Thymus (tissue), 14 donors: Measurements from ENCODE around the gene CH25H. TPM values are rescaled to one million over a fixed set of nuclear protein-coding genes. Genes with fewer than 3 reads are reported as not detected.
"Not testable (repeated sequence)": the region's sequence is repeated elsewhere in the genome, so short reads cannot be mapped to it uniquely, and the experiment has no call there.

Experiments used
- DNase-seq, 9 donors: peaks; one replicate each; pipeline ENCODE4 v3.0.0-alpha.2; 2013; ENCODE audit warnings: low spot score in 9 of 9, low read depth in 6 of 9, missing footprints in 1 of 9
- H3K27ac ChIP-seq, 2 donors: one replicate each; pipeline ENCODE4 v1.5.1; 2013; ENCODE audit warnings: control low read depth in 1 of 2, low read depth in 1 of 2, low read length in 1 of 2, mild to moderate bottlenecking in 1 of 2, moderate library complexity in 1 of 2
- H3K27me3 ChIP-seq, 2 donors: one replicate each; pipeline ENCODE4 v1.5.1; 2013; ENCODE audit warnings: low read length in 1 of 2; ENCODE audit not compliant: control insufficient read depth in 2 of 2, insufficient read depth in 1 of 2
- H3K36me3 ChIP-seq, 2 donors: one replicate each; pipeline ENCODE4 v1.5.1; 2013; ENCODE audit warnings: low read length in 1 of 2, mild to moderate bottlenecking in 1 of 2, moderate library complexity in 1 of 2; ENCODE audit not compliant: control insufficient read depth in 2 of 2, insufficient read depth in 2 of 2
- H3K4me1 ChIP-seq, 2 donors: one replicate each; pipeline ENCODE4 v1.5.1; 2013; ENCODE audit warnings: low read length in 2 of 2; ENCODE audit not compliant: control insufficient read depth in 2 of 2, insufficient read depth in 2 of 2
- H3K4me3 ChIP-seq, 2 donors: one replicate each; pipeline ENCODE4 v1.5.1; 2013; ENCODE audit warnings: low read length in 2 of 2, control low read depth in 1 of 2, mild to moderate bottlenecking in 1 of 2
- H3K9me3 ChIP-seq, 2 donors: one replicate each; pipeline ENCODE4 v1.5.1; 2013; ENCODE audit warnings: low read length in 1 of 2, mild to moderate bottlenecking in 1 of 2; ENCODE audit not compliant: control insufficient read depth in 2 of 2, insufficient read depth in 1 of 2
- WGBS: extraction: QIAGEN DNeasy Blood & Tissue Kit; methylation state at CpG from one replicate; pipeline ENCODE4 v1.1.7; 2013; 5-methylcytosine and 5-hydroxymethylcytosine counted together
- long read RNA-seq, 10 donors: transcript quantifications; one replicate each; lab custom pipeline, GENCODE V29; 2026
- polyA plus RNA-seq: library from polyadenylated mRNA; stranded (reverse); fragments of 200-250 nt; gene quantifications from one replicate; pipeline ENCODE4 v1.2.3, GENCODE V29; 2013
- total RNA-seq: library from RNA; stranded (reverse); fragments of 120-200 nt; gene quantifications from one replicate; pipeline ENCODE4 v1.2.4, GENCODE V29; 2013
- donor health status: healthy.

CH25H gene
- total RNA-seq (8.5 TPM), polyA plus RNA-seq (23.8 TPM)
- long read RNA-seq, donor 1, partial matches to known transcripts: 0 of 1 reads
- long read RNA-seq, donor 1, other reads (novel, unspliced or antisense): 0 of 1 reads
- long read RNA-seq, donor 2: 0 reads
- long read RNA-seq, donor 3, partial matches to known transcripts: 0 of 4 reads
- long read RNA-seq, donor 3, other reads (novel, unspliced or antisense): 0 of 4 reads
- long read RNA-seq, donor 4, partial matches to known transcripts: 0 of 4 reads
- long read RNA-seq, donor 4, other reads (novel, unspliced or antisense): 0 of 4 reads
- long read RNA-seq, donor 5, transcript CH25H-201 (1 exons, 1,686 nt): major isoform, 16 of 16 reads
- long read RNA-seq, donor 5, partial matches to known transcripts: 0 of 16 reads
- long read RNA-seq, donor 5, other reads (novel, unspliced or antisense): 0 of 16 reads
- long read RNA-seq, donor 6, transcript CH25H-201 (1 exons, 1,686 nt): major isoform, 5 of 5 reads
- long read RNA-seq, donor 6, partial matches to known transcripts: 0 of 5 reads
- long read RNA-seq, donor 6, other reads (novel, unspliced or antisense): 0 of 5 reads
- long read RNA-seq, donor 7, transcript CH25H-201 (1 exons, 1,686 nt): major isoform, 8 of 8 reads
- long read RNA-seq, donor 7, partial matches to known transcripts: 0 of 8 reads
- long read RNA-seq, donor 7, other reads (novel, unspliced or antisense): 0 of 8 reads
- long read RNA-seq, donor 8, partial matches to known transcripts: 0 of 2 reads
- long read RNA-seq, donor 8, other reads (novel, unspliced or antisense): 0 of 2 reads
- long read RNA-seq, donor 9, partial matches to known transcripts: 0 of 3 reads
- long read RNA-seq, donor 9, other reads (novel, unspliced or antisense): 0 of 3 reads
- long read RNA-seq, donor 10, transcript CH25H-201 (1 exons, 1,686 nt): major isoform, 7 of 7 reads
- long read RNA-seq, donor 10, partial matches to known transcripts: 0 of 7 reads
- long read RNA-seq, donor 10, other reads (novel, unspliced or antisense): 0 of 7 reads

GRCh38 chr10:89207181-89207800, at the start of gene CH25H:
TSS of gene CH25H (minus strand) at chr10:89207317. CDS start at chr10:89207292, 25 bp downstream.
- Histone ChIP-seq H3K36me3 (no peaks in the 10 kb centered on the region), H3K27ac (peak within 1 kb of the TSS; percentile 16 to 72), H3K4me1 (peaks cover 10 to 25% of the 10 kb centered on the region in 2 donors), H3K27me3 (peaks cover 12 to 66% of the 10 kb centered on the region in 2 donors), H3K4me3 (peak within 1 kb of the TSS; percentile 37 to 55), H3K9me3 (no peaks in the 10 kb centered on the region)
- DNase-seq: peak in 5 of 9 donors; percentile 20 to 59 (median 27)
- WGBS: under 1% methylated on average over 28 of the region's 28 CpGs

- Histone ChIP-seq H3K4me1 (peaks cover 0 to 5% of the 10 kb centered on the region in 2 donors), H3K27ac (no peak overlapping the region), H3K4me3 (no peak overlapping the region), H3K9me3 (peaks cover 3 to 9% of the 10 kb centered on the region in 2 donors), H3K36me3 (no peaks in the 10 kb centered on the region), H3K27me3 (no peaks in the 10 kb centered on the region)
- no peak for DNase-seq
- WGBS: 93% methylated on average over 3 of the region's 3 CpGs
These were observed 49.2 kb upstream of the CH25H start for GRCh38 chr10:89256340-89256739.

GRCh38 chr10:89255793-89256192, 48.7 kb upstream of the CH25H start:
- H3K27ac ChIP-seq: no peak overlapping the region
- no peaks in the 10 kb centered on the region for H3K36me3 ChIP-seq
- H3K27me3 ChIP-seq: no peaks in the 10 kb centered on the region
- no peak overlapping the region for H3K4me3 ChIP-seq
- peaks cover 3 to 9% of the 10 kb centered on the region in 2 donors for H3K9me3 ChIP-seq
- no peak for DNase-seq
- peaks cover 0 to 11% of the 10 kb centered on the region in 2 donors for H3K4me1 ChIP-seq

- not testable (repeated sequence) for H3K9me3 ChIP-seq, DNase-seq, H3K36me3 ChIP-seq, H3K4me3 ChIP-seq, H3K27me3 ChIP-seq, H3K27ac ChIP-seq, H3K4me1 ChIP-seq
- 88% methylated on average over 2 of the region's 2 CpGs for WGBS
These were observed 48.0 kb upstream of the CH25H start for GRCh38 chr10:89255091-89255579.

GRCh38 chr10:89252225-89252585, 45.1 kb upstream of the CH25H start:
- no peak overlapping the region for H3K27ac ChIP-seq
- H3K4me1 ChIP-seq: peaks cover 0 to 8% of the 10 kb centered on the region in 2 donors
- peaks cover 3 to 9% of the 10 kb centered on the region in 2 donors for H3K9me3 ChIP-seq
- peak overlapping the region in 1 of 2 donors; percentile 66 for H3K4me3 ChIP-seq
- DNase-seq: no peak
- no peaks in the 10 kb centered on the region for H3K36me3 ChIP-seq
- 98% methylated on average over 2 of the region's 2 CpGs for WGBS
- H3K27me3 ChIP-seq: no peaks in the 10 kb centered on the region

GRCh38 chr10:89251409-89252224, 44.5 kb upstream of the CH25H start, which contains the start of gene LIPA:
TSS of gene LIPA (minus strand) at chr10:89251775. CDS start at chr10:89247648, 4,127 bp downstream.
- Histone ChIP-seq H3K9me3 (peaks cover 3 to 9% of the 10 kb centered on the region in 2 donors), H3K27ac (peak within 1 kb of the TSS; percentile 28 to 79)
- under 1% methylated on average over 53 of the region's 53 CpGs for WGBS

GRCh38 chr10:89250865-89251408, 43.8 kb upstream of the CH25H start:
- Histone ChIP-seq H3K27ac (no peak overlapping the region), H3K27me3 (no peaks in the 10 kb centered on the region), H3K36me3 (no peaks in the 10 kb centered on the region), H3K4me1 (peaks cover 0 to 8% of the 10 kb centered on the region in 2 donors), H3K4me3 (peak overlapping the region; percentile 66 to 75), H3K9me3 (peaks cover 3 to 9% of the 10 kb centered on the region in 2 donors)
- peak in 1 of 9 donors; percentile 9 for DNase-seq
- 30% methylated on average over 13 of the region's 13 CpGs for WGBS

More at GRCh38 chr10:89251409-89252224, 44.5 kb upstream of the CH25H start, which contains the start of gene LIPA:
- H3K4me3 ChIP-seq: peak within 1 kb of the TSS; percentile 66 to 75
- no peaks in the 10 kb centered on the region for H3K36me3 ChIP-seq
- H3K27me3 ChIP-seq: no peaks in the 10 kb centered on the region
- peaks cover 0 to 8% of the 10 kb centered on the region in 2 donors for H3K4me1 ChIP-seq
- DNase-seq: peak; percentile 92 to 98 (median 94)

GRCh38 chr10:89248990-89249389, 41.9 kb upstream of the CH25H start:
- no peak overlapping the region for H3K4me3 ChIP-seq
- 74% methylated on average over 3 of the region's 3 CpGs for WGBS

More at GRCh38 chr10:89248990-89249389, 41.9 kb upstream of the CH25H start:
- Histone ChIP-seq H3K9me3 (peaks cover 2 to 5% of the 10 kb centered on the region in 2 donors), H3K36me3 (no peaks in the 10 kb centered on the region), H3K4me1 (peaks cover 0 to 8% of the 10 kb centered on the region in 2 donors), H3K27ac (no peak overlapping the region), H3K27me3 (no peaks in the 10 kb centered on the region)
- DNase-seq: no peak
